GM21367 (cell line): Measurements from ENCODE around the gene TMEM255B.

Experiments used
- ATAC-seq: cut with Tn5 transposase; IDR thresholded peaks from one replicate; pipeline ENCODE4 v1.9.1; 2021; ENCODE audit not compliant: unreplicated experiment

The TMEM255B gene

DNA sequence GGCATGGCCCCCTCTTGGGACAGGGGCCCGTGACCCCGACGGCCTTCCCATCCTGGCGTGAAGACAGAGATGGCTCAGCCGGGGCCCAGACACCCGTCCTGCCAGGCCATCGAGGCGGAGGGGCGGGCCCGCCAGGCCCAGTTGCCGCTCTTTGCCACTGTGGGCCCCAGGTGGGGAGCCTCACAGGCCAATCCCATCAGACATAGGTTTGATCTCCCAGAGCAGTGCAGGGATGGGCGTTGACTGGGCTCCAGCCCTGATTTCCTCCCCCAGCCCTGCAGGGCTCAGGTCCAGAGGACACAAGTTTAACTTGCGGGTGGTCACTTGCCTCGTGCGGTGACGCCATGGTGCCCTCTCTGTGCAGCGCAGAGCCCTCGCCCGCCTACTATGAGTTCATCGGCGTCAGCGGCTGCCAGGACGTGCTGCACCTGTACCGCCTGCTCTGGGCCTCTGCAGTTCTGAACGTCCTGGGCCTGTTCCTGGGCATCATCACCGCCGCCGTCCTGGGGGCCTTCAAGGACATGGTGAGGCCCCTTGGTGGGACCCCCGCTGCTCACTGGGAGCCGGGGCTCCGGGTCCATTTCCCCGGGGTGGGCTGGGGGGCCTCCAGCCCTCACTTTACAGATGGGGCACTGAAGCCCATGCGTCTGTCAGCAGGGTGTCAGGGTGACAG lies 42.4 kb downstream of the TMEM255B start:
- no peak for ATAC-seq

DNA sequence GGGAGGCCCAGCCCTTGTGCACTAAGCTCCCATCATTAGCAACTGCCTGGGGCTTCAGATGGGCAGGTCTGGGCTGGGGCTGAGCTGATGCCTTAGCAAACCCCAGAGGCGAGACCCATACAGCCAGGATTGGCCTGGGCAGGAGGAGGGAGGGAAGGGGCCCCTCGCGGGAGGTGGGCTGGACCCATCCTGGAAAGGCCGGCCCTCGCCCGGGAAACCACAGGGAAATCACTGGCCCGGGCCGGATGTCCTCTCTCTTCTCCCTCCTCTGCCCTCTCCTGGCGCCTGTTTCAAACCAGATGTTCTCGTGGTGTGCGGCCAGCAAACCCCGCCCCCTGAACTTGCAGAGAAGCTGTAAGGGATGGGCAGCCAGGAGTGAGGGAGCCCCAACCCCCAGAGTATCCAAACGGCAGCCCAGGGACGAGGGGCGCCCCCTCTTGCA lies 43.1 kb downstream of the TMEM255B start:
- ATAC-seq = no peak

DNA sequence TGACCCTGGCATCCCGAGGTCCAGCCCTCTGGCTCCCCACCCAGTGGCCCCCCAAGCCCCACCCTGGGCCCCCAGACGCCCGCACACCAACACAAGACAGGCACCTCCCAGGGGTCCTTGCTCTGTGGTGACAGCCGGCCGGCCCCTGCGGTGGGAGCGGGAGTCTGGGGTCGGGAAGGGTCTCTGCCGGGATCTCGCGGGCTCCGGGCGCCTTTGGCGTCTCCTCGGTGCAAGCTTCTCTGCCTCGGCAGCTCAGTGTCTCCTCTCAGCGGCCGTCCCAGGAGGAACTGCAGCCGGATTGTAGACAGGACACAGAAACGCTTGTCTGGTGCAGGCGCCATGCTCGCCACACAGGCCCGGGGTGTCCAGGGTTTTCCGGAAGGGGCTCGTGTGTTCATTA lies 43.7 kb downstream of the TMEM255B start:
- ATAC-seq = no peak

DNA sequence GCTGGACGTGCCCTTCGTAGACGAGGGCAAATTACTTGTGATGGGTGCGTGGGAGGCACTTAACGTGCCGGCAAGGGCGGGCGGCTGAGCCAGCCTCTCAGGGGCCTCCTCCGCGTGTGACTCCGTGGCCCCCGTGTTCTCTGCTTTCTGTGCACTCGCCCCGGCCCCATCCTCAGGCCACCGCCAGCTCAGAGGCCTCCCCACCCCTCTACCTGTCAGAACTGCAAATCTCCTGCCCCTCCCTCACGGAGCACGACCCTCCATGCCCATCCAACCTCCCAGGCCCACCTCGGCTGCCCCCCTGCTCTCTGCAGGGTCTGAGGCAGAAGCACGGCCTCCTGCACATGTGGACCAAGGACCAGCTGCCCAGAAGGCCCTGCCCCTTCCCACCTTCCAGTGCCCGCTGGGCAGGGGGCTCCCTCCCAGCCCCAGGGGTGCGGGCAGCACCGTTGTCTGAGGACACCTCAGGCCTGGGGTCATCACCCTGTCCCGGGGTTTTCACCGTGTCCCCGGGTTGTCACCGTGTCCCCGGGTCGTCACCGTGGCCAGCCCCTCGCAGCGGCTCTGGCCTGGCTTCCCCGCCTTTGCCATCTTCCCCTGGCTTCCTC lies 44.5 kb downstream of the TMEM255B start:
- ATAC-seq = no peak

DNA sequence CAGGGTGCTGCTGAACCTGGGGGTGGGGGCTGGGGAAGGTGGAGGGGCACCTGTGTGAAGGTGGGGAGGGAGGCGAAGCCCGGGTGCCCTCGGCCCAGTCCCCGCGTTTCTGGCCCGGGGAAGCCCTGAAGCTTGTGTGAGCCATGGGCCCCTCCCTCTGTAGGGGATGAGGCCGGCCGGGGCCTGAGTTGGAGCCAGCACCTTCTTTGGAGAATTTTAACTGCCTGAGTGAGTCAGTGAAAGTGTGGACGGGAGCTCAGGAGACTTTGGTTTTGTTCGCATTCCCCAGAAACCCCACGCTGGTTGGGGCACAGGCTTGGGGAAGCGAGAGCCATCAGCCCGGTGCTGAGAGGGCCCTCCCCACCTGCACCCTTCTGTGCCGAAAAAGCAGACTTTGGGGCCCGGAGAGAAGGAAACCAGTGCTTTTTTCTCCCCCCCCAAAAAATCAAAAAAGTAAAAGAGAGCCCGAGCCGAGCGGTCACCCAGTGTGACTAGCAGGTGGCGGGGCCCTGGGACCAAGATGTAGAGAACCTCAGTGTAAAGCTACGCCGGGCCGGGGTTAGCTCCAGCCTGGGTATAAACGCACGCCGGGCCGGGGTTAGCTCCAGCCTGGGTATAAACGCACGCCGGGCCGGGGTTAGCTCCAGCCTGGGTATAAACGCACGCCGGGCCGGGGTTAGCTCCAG lies 45.1 kb downstream of the TMEM255B start:
- ATAC-seq = no peak

DNA sequence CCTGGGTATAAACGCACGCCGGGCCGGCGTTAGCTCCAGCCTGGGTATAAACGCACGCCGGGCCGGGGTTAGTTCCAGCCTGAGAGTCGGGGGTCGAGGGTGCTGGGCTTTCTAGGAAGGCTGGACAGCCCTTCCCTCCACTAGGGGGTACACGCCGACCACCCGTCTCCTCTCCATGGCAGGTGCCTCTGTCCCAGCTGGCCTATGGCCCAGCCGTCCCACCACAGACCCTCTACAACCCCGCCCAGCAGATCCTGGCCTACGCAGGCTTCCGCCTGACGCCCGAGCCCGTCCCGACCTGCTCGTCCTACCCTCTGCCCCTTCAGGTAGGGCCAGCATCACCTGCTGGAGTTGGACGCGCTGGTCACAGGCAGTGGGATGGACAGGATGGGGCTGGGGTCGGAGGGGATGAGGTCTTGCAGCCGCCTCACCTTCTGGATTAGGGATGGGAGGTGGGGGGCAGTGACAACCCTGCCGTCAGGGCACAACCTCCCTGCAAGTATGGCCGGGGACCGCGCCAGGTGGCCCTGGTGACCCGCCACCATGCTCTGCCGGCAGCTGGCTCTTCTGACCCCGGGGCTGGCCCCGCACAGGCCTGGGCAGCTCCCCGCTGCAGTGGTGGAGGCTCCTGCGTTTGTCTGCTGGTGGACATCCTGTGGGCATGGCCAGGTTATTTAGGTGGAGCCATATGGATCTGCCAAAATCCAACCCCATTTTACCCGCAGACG lies 45.8 kb downstream of the TMEM255B start:
- no peak for ATAC-seq

DNA sequence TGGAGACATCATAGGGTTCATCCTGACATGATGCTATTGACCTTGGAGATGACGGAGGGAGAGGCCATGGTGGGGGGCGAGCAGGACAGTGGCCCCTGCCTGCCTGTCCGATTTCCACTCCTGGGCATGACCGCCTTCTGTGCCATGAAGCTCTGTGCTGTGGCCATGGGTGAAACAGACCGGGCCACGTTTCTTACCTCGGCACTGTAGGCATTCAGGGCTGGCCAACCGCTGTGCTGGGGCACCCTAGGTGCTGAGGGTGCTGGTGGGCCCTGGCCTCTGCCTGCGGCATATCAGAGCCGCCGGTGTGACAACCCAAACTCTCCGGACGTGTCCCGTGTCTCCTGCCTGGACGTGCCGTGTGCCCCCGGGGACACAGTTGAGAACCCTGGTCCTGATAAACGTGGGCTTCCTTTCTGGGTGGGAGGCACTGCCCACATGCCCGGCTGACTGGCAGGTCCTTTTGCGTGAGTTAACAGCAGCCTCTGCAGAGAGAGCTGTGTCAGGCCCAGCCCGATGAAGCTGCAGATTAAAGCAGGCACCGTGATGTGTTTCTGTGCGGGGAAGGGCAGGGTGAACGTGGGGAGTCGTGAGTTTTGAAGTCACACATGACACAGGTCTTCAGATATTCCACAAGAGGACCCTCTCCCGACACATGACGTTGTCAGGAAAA lies 46.5 kb downstream of the TMEM255B start:
- no peak for ATAC-seq

DNA sequence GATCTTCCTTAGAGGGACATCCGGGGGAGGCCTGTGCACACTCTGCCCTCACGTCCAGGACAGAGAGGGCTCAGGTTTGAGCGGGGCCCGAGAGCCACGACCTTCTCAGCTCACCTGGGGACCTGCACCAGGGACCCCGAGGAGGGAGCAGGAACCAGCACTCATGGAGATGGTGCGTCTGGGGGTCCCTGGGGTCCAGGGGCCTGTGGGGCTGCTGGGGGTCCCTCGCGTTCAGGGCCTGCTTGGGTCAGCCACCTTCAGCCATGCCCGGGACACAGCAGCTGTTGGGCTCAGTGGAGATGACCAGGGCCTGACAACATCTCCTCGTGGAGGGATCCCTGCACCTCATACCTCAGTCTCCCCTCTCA lies 47.1 kb downstream of the TMEM255B start:
- ATAC-seq = no peak

DNA sequence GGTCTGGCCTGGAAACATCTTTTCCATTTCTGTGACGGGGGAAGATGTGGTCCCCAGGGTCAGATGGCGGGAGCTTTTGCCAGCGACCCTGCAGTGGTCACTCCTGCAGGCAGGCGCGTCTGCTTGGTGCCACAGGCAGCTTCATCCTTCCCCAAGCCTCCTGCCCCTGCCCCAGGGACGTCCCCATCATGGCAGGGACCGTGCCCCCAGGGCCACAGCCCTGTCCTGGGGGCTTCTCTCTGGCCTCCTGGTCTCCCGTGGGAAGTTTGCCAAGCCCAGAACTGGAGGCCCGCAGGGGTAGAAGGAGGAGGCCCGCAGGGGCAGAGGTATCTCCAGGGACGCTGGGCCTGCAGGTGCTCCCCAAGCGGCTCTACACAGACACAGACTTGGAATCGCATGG lies 47.5 kb downstream of the TMEM255B start:
- ATAC-seq = no peak

DNA sequence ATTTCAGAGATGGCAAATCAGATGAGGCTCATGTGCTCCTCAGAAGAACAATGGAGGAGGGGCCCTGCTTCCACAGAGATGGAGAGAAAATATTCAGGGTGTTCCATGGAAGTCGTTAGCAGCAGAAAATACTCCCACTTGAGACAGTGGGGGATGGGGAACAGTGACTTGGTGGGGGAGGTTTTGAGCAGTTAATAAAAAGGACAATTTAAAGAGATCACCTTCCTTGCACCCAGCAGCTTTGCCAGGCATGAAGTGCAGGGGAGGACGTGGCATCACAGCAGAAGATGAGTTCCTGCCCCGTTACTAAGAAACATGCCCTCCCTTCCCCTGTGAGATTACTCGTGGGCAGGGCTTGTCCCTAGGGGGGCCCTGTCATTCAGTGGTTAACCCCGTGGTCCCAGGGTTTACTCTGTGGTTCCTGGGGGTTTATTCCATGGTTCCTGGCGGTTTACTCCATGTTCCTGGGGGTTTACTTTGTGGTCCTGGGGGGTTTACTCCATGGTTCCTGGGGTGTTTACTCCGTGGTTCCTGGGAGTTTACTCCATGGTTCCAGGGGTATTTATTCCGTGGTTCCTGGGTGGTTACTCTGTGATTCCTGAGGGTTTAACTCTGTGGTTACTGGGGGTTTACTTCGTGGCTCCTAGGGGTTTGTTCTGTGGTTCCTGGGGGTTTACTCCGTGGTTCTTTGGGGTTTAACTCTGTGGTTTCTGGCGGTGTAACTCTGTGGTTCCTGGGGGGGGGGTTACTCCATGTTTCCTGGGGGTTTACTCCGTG lies 49.2 kb downstream of the TMEM255B start:
- no peak for ATAC-seq

DNA sequence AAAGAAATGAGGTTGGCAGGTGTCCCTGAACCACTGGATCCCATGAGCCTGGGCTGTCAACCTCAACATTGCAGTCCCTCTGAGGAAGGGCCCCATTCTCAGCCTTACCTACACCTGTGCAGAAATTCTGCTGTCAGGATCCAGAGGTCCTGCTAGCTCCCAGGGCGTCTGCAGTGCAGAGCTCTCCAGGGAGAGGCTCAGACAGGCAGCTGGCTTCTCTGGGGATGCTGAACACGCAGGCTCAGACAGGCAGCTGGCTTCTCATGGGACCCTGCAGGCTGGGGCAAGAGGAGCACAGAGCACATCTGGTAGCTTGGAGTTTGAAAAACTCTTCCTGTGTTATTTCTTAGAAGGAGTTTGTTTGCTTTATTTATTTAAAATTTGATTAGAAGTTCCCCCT lies 50.9 kb downstream of the TMEM255B start:
- ATAC-seq = no peak

DNA sequence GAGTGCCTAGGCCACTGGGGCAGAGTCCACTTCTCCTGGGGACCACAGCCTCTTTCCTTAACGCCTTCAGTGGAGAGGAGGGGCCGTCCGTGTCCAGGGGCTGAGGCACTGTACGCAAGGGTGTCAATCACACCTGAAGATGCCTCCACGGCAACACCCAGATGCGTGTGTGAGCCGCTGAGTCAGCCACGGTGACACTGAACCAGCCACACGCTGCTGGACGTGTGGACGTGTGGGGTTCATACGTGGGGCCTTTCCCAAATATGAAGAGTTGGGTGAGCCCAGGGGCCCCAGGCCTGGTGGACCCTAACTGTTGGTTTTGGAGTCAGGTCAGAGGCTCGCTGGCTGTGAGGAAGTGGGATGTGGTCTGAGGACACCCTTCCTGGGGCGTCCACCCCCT lies 51.6 kb downstream of the TMEM255B start:
- no peak for ATAC-seq

DNA sequence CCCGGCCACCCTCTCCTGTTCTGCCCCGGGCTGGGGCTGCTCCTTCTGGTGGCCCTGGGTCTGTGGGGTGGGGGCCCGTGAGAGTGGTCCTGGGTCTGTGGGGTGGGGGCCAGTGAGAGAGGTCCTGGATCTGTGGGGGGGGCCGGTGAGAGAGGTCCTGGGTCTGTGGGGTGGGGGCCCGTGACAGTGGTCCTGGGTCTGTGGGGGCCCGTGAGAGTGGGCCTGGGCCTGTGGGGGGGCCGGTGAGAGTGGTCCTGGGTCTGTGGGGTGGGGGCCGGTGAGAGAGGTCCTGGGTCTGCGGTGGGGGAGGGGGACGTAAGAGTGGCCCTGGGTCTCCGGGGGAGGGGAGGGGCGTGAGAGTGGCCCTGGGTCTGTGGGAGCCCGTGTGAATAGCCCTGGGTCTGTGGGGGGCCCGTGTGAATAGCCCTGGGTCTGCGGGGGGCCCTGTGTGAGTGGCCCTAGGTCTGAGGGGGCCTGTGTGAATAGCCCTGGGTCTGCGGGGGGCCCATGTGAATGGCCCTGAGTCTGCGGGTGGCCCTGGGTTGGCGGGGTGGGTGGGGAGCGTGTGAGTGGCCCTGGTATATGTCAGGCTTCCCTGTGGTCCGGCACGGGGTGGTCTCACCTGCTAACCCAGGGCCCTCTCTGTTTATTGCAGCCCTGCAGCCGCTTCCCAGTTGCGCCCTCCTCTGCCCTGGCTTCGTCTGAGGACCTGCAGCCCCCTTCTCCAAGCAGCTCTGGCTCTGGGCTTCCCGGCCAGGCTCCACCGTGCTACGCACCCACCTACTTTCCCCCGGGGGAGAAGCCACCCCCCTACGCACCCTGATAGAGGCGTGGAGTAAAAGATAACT lies 52.3 kb downstream of the TMEM255B start:
- no peak for ATAC-seq

DNA sequence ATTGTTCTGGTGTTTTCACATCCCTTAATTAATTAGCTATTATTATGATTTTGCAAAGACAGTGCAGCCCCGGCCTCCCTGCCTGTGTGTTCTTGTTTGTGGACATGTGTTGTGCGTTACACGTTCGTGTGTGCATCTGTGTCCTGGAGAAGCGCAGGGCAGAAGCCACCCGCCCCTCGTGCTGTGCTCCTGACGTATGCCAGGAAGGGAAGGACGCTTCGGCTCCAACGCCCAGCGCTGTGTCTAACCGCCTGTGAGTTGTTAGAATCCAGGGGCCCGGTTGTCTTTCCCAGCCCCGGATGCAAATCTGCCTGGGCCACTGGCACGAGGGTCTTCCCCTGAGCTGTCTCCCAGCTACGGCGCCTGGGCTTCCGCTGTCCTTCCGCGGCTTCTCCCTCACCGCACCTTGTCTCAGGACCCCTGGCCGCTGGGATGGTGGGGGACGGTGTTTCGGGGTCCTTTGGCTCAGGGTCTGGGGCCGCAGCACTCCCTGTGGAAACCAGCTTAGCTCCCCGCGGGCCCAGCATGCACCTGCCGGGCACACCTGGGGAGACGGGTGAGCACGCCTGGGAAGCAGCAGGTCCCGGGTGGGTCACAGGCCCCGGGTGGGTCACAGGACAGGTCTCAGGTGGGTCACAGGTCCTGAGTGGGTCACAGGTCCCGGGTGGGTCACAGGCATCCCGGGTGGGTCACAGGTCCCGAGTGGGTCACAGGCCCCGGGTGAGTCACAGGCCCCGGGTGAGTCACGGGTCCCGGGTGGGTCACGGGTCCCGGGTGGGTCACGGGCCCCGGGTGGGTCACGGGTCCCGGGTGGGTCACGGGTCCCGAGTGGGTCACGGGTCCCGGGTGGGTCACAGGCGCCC lies 53.4 kb downstream of the TMEM255B start:
- ATAC-seq = no peak

DNA sequence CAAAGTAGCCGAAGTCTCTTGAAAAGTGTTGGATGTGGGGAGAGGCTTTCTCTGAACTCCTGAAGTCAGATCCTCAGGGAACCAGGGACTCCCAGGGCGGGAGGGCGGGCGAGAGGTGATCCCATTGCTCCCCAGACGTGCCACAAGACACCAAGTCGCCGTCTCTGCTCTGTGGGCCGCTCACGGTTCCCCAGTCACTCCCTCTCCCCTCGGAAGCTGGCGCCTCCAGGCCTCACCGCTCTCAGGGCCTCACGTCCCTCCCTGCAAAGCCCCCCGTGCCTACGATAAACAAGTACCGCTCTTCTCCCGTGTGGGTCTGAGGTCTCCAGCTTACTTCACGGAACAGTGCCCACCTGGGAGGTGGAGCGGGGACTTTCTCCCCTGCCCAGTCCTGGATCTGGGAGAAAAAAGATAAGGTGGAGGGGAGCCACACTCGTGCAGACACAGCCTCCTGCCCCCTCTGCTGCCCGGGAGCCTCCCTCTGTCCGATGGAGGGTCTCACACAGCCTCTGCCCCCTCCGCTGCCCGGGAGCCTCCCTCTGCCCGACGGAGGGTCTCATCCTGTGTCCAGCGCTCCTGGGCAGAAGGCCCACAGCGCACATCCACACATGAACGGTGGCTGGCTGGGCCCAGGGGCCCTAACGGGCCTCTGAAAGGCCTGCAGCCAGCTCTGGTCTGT lies 54.2 kb downstream of the TMEM255B start:
- ATAC-seq = no peak

DNA sequence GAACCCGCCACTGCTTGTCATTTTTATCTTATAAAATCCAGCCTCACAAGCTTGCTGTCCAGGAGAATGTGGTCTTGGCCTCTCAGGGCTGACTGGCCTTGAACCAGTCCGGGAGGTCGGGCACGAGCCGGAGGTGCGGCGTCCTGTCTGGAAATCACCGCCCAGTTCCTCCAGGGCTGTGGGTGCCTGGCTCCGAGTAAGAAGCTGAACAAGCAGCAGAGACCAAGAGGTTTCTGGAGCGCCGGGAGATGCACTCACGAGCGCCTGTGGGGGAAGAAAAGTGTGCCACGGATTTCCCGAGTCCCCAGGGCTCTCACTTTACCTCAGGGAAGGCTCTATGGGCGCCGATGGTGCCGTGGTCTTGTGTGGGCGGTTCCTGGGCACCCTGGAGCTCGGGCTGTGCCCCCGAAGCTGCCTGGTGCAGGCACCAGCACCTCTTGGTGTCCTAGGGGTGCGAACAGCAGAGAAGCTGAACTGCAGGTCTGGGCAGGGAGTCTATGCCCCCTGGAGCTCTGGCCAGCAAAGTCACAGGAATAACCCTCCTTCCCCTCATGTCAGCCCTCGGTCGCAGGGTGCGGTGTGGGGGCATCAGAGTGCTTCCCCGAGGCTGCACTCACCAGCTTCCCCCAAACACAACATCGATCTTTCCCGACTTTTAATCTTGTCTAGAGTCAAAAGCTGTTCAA lies 54.9 kb downstream of the TMEM255B start:
- ATAC-seq = no peak

DNA sequence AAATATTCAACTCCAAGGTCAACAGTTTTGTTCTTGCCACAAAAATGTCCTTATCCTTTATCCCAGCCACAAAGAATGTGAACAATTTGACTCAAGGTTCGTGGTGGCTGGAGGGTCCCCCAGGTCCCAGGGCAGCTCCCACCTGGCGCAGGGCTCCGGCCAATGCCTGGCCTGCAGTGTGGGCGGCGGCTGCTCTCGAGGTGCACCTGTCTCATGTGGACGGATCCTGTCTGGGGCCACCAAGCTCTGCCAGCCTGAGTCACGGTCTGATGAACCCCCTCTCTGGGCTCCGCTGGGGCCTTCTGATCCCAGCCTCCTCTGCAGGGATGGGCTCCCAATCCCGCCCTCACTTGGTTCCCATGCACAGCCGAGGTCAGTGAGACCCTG lies 55.4 kb downstream of the TMEM255B start:
- ATAC-seq = no peak
